ENCODE measurements around the gene CLPTM1.

DNA sequence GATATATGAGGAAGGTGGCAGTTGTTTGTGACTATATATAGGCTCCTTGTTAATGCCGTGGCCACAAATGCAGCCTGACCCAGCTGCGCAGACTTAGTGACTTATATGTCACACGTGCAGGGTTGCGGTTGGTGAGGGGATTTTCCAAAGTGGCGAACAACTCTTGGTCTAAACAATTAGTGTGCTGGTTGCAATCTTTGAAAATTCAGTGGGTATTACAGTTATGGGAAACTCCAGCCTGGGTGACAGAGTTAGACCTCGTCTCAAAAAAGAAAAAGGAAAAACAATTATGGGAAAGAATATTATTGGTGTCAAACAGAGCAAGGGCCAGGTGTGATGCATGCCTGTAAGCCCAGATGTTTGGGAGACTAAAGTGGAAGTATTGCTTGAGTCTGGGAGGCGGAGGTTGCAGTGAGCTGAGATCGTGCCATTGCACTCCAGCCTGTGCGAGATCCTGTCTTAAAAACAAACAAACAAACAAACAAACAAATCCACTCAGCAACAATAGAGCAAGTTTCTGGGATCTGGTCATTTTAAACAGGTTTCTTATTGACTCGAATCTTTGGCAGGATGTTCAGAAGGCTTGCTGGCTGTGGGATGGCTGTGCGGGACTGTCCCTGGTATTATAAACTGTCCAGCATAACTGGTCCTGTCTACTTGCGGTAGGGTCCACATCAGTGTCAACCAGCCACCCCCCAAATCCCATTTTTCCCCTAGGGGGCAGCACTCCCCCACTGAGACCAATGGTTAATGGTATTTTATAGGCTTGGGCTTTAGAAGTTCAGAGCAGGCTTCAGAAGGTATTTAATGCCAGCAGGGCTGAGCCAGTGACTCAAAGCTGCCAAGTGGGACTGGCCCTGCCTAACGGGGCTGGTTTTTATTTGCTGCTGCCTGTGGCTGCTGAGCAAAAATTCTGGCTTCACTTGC is 61.5 kb downstream of the CLPTM1 start:
- no peak for TF ChIP-seq EZH2phosphoT487 (conservative IDR thresholded peaks at IDR 0.05; ENCODE audit: low read length)
- TF ChIP-seq, protein P1, sequence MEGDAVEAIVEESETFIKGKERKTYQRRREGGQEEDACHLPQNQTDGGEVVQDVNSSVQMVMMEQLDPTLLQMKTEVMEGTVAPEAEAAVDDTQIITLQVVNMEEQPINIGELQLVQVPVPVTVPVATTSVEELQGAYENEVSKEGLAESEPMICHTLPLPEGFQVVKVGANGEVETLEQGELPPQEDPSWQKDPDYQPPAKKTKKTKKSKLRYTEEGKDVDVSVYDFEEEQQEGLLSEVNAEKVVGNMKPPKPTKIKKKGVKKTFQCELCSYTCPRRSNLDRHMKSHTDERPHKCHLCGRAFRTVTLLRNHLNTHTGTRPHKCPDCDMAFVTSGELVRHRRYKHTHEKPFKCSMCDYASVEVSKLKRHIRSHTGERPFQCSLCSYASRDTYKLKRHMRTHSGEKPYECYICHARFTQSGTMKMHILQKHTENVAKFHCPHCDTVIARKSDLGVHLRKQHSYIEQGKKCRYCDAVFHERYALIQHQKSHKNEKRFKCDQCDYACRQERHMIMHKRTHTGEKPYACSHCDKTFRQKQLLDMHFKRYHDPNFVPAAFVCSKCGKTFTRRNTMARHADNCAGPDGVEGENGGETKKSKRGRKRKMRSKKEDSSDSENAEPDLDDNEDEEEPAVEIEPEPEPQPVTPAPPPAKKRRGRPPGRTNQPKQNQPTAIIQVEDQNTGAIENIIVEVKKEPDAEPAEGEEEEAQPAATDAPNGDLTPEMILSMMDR (IDR thresholded peaks at IDR 0.05; ENCODE audit: insufficient read depth, low read length, poor library complexity, severe bottlenecking): peak; percentile 85

Data from SU-DHL-6 (cell line).